Brain microvascular endothelial cell (primary cell): ENCODE results near the gene SPATS2L.
A peak's percentile ranks its signal among the peaks of the same experiment; 100 is the strongest.

Experiments
- DNase-seq: peaks from one replicate; pipeline ENCODE4 v3.0.0-alpha.2; 2020
- H3K27ac ChIP-seq: fragments of 250-450 bp; sonication (Bioruptor Pico); 2 replicates; pipeline ENCODE4 v1.5.1; 2020; ENCODE audit warnings: mild to moderate bottlenecking, moderate library complexity
- H3K27me3 ChIP-seq: fragments of 250-450 bp; sonication (Bioruptor Pico); replicated peaks from 2 replicates; pipeline ENCODE4 v1.5.1; 2020; ENCODE audit warnings: mild to moderate bottlenecking
- H3K36me3 ChIP-seq: fragments of 250-450 bp; sonication (Bioruptor Pico); replicated peaks from 2 replicates; pipeline ENCODE4 v1.5.1; 2020; ENCODE audit warnings: mild to moderate bottlenecking
- H3K4me3 ChIP-seq: 2 replicates; pipeline ENCODE4 v1.5.1; 2011; ENCODE audit warnings: low read depth, mild to moderate bottlenecking, control low read depth, low read length, moderate library complexity
- CTCF ChIP-seq: IDR thresholded peaks from 2 replicates; pipeline ENCODE4 v1.5.1; 2011; ENCODE audit warnings: low read depth, mild to moderate bottlenecking, moderate library complexity, low read length, control low read depth, inconsistent platforms; ENCODE audit errors: missing control alignments
- in situ Hi-C: cut with HindIII; loops from 2 replicates; pipeline ENCODE4 v1.10.0; 2017; ENCODE audit warnings: low sequenced_read_pairs, low pct_ligation_motif_present

Gene SPATS2L

DNA sequence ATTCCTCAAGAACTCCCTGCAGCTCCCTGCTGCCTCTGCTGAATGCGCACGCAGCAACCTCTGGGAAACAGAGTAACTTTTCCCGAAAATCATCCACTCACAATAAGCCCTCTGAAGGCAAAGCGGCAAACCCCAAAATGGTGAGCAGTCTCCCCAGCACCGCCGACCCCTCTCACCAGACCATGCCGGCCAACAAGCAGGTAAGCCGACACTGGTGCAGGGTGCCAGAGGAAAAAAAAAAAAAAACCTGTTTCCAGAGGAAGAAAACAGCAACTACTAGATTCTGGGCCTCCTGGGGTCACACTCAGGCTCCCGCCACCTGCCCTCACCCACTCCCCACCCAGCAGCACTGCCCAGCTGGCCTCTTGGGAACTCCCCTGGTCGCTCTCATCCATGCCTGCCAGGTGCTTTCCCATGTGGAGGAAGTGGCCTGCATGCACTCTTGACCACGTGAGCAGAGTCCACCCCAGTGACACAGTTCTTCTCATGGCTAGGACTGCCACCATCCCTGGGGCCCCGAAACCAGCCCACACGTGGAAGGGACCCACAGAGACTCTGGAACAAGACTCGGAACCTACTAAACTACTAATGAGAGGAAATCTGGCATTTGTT lies 166.5 kb downstream of the SPATS2L start:
- TF ChIP-seq CTCF, result no peak
- no peak overlapping the region for H3K4me3 ChIP-seq
- DNase-seq, result no peak
- in situ Hi-C loops, result no loop called here
- H3K27me3 ChIP-seq, result no peaks in the 10 kb centered on the region
- peaks cover 65% of the 10 kb centered on the region for H3K36me3 ChIP-seq
- no peak overlapping the region for H3K27ac ChIP-seq

- H3K27me3 ChIP-seq, result no peaks in the 10 kb centered on the region
- H3K36me3 ChIP-seq, result peaks cover 53% of the 10 kb centered on the region
- in situ Hi-C loops, result no loop called here
- TF ChIP-seq CTCF, result no peak
- no peak overlapping the region for H3K27ac ChIP-seq
- H3K4me3 ChIP-seq, result no peak overlapping the region
- no peak for DNase-seq
These were observed 169.3 kb downstream of the SPATS2L start for GRCh38 chr2:200475795-200476194.

DNA sequence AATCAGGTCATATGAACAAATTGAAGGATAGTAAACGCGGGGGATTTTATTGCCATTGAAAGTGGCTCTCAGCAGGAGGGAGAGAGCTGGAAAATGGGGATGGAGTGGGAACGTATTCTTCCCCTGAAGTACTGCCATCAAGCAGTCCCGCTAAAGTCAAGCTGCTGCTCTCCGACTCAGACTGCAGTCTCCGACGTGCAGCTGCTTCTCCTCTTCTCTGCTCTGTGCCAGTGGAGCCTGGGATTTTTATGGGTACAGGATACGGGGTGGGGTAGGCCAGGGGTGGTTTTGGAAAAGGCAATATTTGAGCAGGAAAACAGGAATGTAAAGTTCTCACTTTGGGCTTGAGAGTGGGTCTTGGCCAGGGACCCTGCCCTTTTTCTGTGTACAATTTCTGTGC lies 170.3 kb downstream of the SPATS2L start:
- no peak for TF ChIP-seq CTCF
- no peak overlapping the region for H3K27ac ChIP-seq
- in situ Hi-C loops, result no loop called here
- peaks cover 45% of the 10 kb centered on the region for H3K36me3 ChIP-seq
- H3K4me3 ChIP-seq, result no peak overlapping the region
- no peak for DNase-seq
- H3K27me3 ChIP-seq, result no peaks in the 10 kb centered on the region

- in situ Hi-C loops, result no loop called here
- no peak overlapping the region for H3K4me3 ChIP-seq
- H3K27ac ChIP-seq, result no peak overlapping the region
- H3K36me3 ChIP-seq, result peaks cover 44% of the 10 kb centered on the region
- TF ChIP-seq CTCF, result no peak
- H3K27me3 ChIP-seq, result no peaks in the 10 kb centered on the region
- no peak for DNase-seq
These were observed 171.2 kb downstream of the SPATS2L start for GRCh38 chr2:200477667-200478131.

DNA sequence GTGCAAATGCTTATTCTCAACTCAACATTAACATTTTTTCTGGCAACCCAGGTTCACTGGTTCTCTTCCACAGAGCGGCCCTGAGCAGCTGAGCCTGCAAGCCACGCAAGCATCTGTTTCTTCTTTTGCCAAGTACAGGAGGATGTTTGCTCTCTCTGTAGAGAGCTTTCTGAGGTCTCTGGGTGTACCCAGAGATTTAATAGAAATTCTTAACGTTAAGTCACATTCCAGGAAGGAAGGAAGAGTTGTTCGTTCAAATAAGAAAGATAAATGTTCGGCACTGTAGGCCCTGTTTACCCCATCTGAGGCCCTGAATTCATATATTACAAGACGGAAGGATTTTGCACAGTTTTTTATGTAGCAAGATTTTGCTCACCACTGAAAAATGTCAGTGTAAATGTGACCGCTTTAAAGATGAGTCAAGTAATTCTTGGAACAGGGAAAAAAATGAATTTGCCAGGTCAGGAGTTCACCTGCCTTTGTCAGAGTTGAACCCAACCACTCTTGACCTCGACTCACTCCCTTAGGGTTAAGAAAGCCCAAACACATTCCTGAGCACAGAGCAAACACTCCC lies 173.3 kb downstream of the SPATS2L start:
- TF ChIP-seq CTCF, result no peak
- H3K36me3 ChIP-seq, result peaks cover 36% of the 10 kb centered on the region
- DNase-seq, result peak; percentile 69
- H3K4me3 ChIP-seq, result no peak overlapping the region
- in situ Hi-C loops, result no loop called here
- H3K27me3 ChIP-seq, result no peaks in the 10 kb centered on the region
- peak overlapping the region; percentile 67 for H3K27ac ChIP-seq

DNA sequence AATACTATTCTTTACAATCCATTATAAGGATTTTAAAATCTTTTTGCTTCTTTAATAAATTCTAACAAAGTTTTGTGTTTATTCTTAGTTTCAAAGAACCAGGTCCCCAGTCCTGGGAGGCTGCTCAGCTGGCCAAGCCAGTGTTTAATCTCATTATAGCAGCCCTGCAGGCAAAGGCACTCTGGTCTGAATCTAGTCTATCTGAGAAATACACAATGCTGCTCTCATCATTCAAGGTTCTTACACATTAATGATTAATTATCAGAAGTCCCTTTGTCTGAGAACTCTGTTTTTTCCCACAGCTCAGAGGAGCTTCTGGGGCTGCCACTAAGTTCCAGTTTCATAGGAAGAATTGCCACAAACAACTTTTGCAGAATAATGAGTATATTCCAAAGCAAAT lies 175.7 kb downstream of the SPATS2L start:
- H3K4me3 ChIP-seq, result no peak overlapping the region
- in situ Hi-C loops, result no loop called here
- H3K36me3 ChIP-seq, result peaks cover 16% of the 10 kb centered on the region
- TF ChIP-seq CTCF, result no peak
- H3K27me3 ChIP-seq, result no peaks in the 10 kb centered on the region
- H3K27ac ChIP-seq, result no peak overlapping the region
- DNase-seq, result no peak
